Fibroblast of villous mesenchyme (primary cell): Measurements from ENCODE around the gene BTBD16. TPM values are rescaled to one million over a fixed set of nuclear protein-coding genes. Genes with fewer than 3 reads are reported as not detected.

ENCODE experiments used
- DNase-seq: peaks from one replicate; pipeline ENCODE4 v3.0.0-alpha.2; 2010; ENCODE audit warnings: low read depth
- H3K4me3 ChIP-seq: 2 replicates; pipeline ENCODE4 v1.5.1; 2011; ENCODE audit warnings: low read depth, mild to moderate bottlenecking, low read length
- CTCF ChIP-seq: IDR thresholded peaks from 2 replicates; pipeline ENCODE4 v1.5.1; 2012; ENCODE audit warnings: low read depth, mild to moderate bottlenecking, low read length; ENCODE audit not compliant: insufficient read depth
- total RNA-seq: library from RNA; depleted of rRNA; stranded (reverse); fragments of >200 nt; gene quantifications from 2 replicates; pipeline ENCODE4 v1.2.3, GENCODE V29; 2012

Gene BTBD16
- total RNA-seq, 1 donor: not detected

DNA sequence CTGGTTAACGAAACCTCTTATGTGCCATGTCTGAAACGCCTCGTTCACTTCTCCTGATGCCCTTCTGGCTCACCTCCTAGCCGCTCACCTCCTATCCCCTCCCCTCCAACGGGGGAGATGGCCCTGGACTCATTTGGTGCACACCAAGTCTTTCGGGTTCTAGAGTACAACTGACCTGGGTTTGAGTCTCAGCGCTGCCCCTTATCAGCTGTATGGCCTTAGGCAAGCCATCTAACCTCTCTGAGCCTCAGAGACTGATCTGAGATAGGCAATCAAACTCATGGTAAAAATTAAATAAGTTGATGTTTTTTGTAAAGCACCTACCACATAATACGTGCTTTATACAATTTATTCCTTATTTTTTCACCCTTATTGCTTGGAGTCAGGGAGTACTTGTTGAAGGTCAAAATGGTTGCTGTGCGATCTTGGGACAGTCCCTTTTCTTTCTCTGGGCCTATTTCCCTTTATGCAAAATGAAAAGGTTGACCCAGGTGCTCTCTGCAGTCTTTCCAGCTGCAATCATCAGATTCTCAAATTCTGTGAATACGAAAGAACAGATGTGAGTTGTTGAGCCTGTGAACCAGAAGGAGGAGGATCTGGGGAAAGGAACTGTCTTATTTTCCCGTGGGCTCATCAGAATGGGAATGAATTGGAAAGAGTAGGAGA lies 72.2 kb downstream of the BTBD16 start:
- no peak for DNase-seq
- no peak overlapping the region for H3K4me3 ChIP-seq

GRCh38 chr10:122343936-122344335 lies 72.8 kb downstream of the BTBD16 start:
- TF ChIP-seq CTCF: no peak
- DNase-seq: no peak

More for the DNA sequence above, 72.2 kb downstream of the BTBD16 start:
- TF ChIP-seq CTCF: no peak

DNA sequence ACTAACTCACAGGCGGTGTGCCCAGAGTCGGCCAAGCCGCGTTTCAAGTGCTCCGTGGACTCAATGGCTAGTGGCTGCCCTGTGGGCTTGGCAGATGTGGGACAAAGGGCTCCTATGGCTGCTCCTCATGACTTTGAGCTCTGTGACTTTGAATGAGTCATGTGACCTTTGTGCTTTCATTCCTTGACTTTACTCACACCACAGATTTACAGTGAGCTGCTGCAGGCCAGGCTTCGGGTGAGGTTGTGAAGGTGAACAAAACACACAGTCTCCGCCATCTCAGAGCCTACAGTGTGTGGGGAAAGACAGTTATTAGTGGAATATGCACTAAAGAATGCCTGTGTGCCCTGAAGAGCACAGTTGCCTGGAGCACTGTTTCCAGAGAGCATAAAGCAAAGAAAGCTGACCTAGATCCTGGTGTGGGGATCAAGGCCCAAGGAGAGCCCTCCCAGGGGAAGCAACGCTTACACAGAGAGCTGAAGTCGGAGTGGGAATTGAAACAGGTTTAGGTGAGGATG lies 73.7 kb downstream of the BTBD16 start:
- H3K4me3 ChIP-seq: no peak overlapping the region
- no peak for TF ChIP-seq CTCF
- DNase-seq: peak; percentile 47

More at GRCh38 chr10:122343936-122344335, 72.8 kb downstream of the BTBD16 start:
- H3K4me3 ChIP-seq: no peak overlapping the region

GRCh38 chr10:122346326-122346950 lies 75.3 kb downstream of the BTBD16 start:
- no peak for TF ChIP-seq CTCF
- DNase-seq: no peak
- H3K4me3 ChIP-seq: no peak overlapping the region

- H3K4me3 ChIP-seq: no peak overlapping the region
- TF ChIP-seq CTCF: no peak
- DNase-seq: no peak
These were observed 76.2 kb downstream of the BTBD16 start for GRCh38 chr10:122347170-122347841.

DNA sequence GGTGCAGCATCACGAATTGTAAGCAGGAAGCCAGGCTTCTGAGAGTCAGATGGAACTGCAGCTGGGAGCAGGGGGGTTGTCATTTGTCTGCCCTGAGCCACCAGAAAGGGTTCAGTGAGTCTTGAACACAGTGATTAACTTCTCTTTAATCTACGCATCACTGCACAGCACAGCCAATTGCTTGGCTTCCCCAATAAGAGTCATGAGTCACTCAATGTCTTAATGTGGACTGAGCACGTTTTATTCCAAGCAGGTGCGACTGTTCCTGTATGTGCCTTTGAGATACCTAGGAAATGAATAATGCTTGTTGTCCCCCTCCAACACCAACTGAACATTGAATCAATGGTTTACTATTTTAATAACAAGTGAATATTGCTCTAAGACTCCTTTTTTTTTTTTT lies 77.4 kb downstream of the BTBD16 start:
- no peak for TF ChIP-seq CTCF
- DNase-seq: no peak
- no peak overlapping the region for H3K4me3 ChIP-seq
